IMR-90 (cell line): ENCODE results near the gene S100A12. TPM values are rescaled to one million over a fixed set of nuclear protein-coding genes. Genes with fewer than 3 reads are reported as not detected.

Experiments used
- ATAC-seq: fragments of 200-7000 bp; cut with Tn5 transposase; 2 replicates; pipeline ENCODE4 v1.9.1; 2020; ENCODE audit warnings: low read depth, mild to moderate bottlenecking, moderate library complexity
- BruUV-seq: library from RNA; stranded (reverse); fragments of 400-500 nt; replicated peaks from 2 replicates; lab custom pipeline; 2021; lab: Mats Ljungman, UMichigan
- CTCF ChIA-PET: fragments of 300-600 bp; formaldehyde crosslinking; extraction: SDS; loops from one replicate; lab custom pipeline; 2021; ENCODE audit warnings: antibody characterized with exemption; lab: Yijun Ruan, JAX
- POLR2A ChIA-PET: fragments of 300-600 bp; sonication (Branson Sonifier 250); formaldehyde crosslinking; loops from one replicate; lab custom pipeline; 2022; ENCODE audit warnings: antibody characterized with exemption; ENCODE audit not compliant: unreplicated experiment; lab: Charles Lee
- DNase-seq: peaks from one replicate; pipeline ENCODE4 v3.0.0; 2013
- H2AFZ ChIP-seq: replicated peaks from 2 replicates; pipeline ENCODE3; 2013; ENCODE audit warnings: low read length, mild to moderate bottlenecking; ENCODE audit not compliant: poor library complexity
- H2AK5ac ChIP-seq: 2 replicates; pipeline ENCODE4 v1.6.1; 2013; ENCODE audit warnings: low read depth, low read length, inconsistent platforms
- H2AK9ac ChIP-seq: replicated peaks from 2 replicates; pipeline ENCODE3; 2013; ENCODE audit warnings: mild to moderate bottlenecking, low read depth, low read length, moderate library complexity; ENCODE audit not compliant: poor library complexity
- H2BK120ac ChIP-seq: 2 replicates; pipeline ENCODE4 v1.6.1; 2013; ENCODE audit warnings: low read depth, low read length, inconsistent platforms
- H2BK15ac ChIP-seq: 3 replicates; pipeline ENCODE4 v1.6.1; 2013; ENCODE audit warnings: low read depth, low read length, inconsistent platforms
- H2BK20ac ChIP-seq: 2 replicates; pipeline ENCODE4 v1.6.1; 2013; ENCODE audit warnings: low read depth, mild to moderate bottlenecking, inconsistent platforms, low read length, moderate library complexity
- H2BK5ac ChIP-seq: 2 replicates; pipeline ENCODE4 v1.6.1; 2013; ENCODE audit warnings: mild to moderate bottlenecking, low read depth, low read length, inconsistent platforms; ENCODE audit not compliant: poor library complexity, severe bottlenecking
- H3K14ac ChIP-seq: replicated peaks from 2 replicates; pipeline ENCODE4 v1.6.1; 2013; ENCODE audit warnings: low read depth, low read length, inconsistent platforms
- H3K18ac ChIP-seq: 2 replicates; pipeline ENCODE4 v1.6.1; 2013; ENCODE audit warnings: low read depth, low read length, control low read depth
- H3K23ac ChIP-seq: 2 replicates; pipeline ENCODE4 v1.6.1; 2013; ENCODE audit warnings: low read depth, low read length, inconsistent platforms
- H3K27ac ChIP-seq: 2 replicates; pipeline ENCODE4 v1.5.1; 2013; ENCODE audit warnings: mild to moderate bottlenecking, control low read depth, low read length; ENCODE audit not compliant: insufficient read depth
- H3K27me3 ChIP-seq: 2 replicates; pipeline ENCODE4 v1.6.1; 2013; ENCODE audit warnings: low read length; ENCODE audit not compliant: control insufficient read depth, insufficient read depth
- H3K36me3 ChIP-seq: 2 replicates; pipeline ENCODE4 v1.6.1; 2013; ENCODE audit warnings: low read length, mixed read lengths; ENCODE audit not compliant: control insufficient read depth, insufficient read depth
- H3K4ac ChIP-seq: 2 replicates; pipeline ENCODE4 v1.6.1; 2013; ENCODE audit warnings: low read depth, low read length, inconsistent platforms
- H3K4me1 ChIP-seq: 2 replicates; pipeline ENCODE4 v1.6.1; 2013; ENCODE audit warnings: low read length, mixed read lengths; ENCODE audit not compliant: control insufficient read depth, insufficient read depth
- H3K4me2 ChIP-seq: 2 replicates; pipeline ENCODE4 v1.6.1; 2013; ENCODE audit warnings: low read depth, mild to moderate bottlenecking, control low read depth, low read length, moderate library complexity
- H3K4me3 ChIP-seq: 2 replicates; pipeline ENCODE4 v1.5.1; 2013; ENCODE audit warnings: low read depth, mild to moderate bottlenecking, control low read depth, low read length, moderate library complexity; ENCODE audit not compliant: insufficient read depth
- H3K56ac ChIP-seq: 2 replicates; pipeline ENCODE4 v1.6.1; 2013; ENCODE audit warnings: low read length, inconsistent platforms; ENCODE audit not compliant: insufficient read depth; ENCODE audit errors: extremely low read depth
- H3K79me1 ChIP-seq, 2 experiments: 2 replicates each; pipeline ENCODE4 v1.6.1; 2013; ENCODE audit warnings: low read length in 2 of 2, inconsistent platforms in 1 of 2, low read depth in 1 of 2
- H3K9ac ChIP-seq: 2 replicates; pipeline ENCODE4 v1.6.1; 2013; ENCODE audit warnings: low read depth, low read length, control low read depth
- H3K9me1 ChIP-seq: 2 replicates; pipeline ENCODE4 v1.6.1; 2013; ENCODE audit warnings: low read length, inconsistent platforms; ENCODE audit not compliant: insufficient read depth
- H3K9me3 ChIP-seq: 2 replicates; pipeline ENCODE4 v1.6.1; 2013; ENCODE audit warnings: low read length; ENCODE audit not compliant: control insufficient read depth, insufficient read depth
- H4K20me1 ChIP-seq: 2 replicates; pipeline ENCODE4 v1.6.1; 2013; ENCODE audit warnings: low read length, inconsistent platforms; ENCODE audit not compliant: insufficient read depth
- H4K5ac ChIP-seq: 2 replicates; pipeline ENCODE4 v1.6.1; 2013; ENCODE audit warnings: mild to moderate bottlenecking, low read depth, low read length, control low read depth
- H4K8ac ChIP-seq, 2 experiments: 2 replicates each; pipeline ENCODE4 v1.6.1; 2013; ENCODE audit warnings: low read depth in 2 of 2, low read length in 2 of 2, control low read depth in 1 of 2, inconsistent platforms in 1 of 2
- H4K91ac ChIP-seq: 2 replicates; pipeline ENCODE4 v1.6.1; 2013; ENCODE audit warnings: low read depth, low read length, inconsistent platforms; ENCODE audit not compliant: insufficient read depth
- BHLHE40 ChIP-seq: fragments of 150-350 bp; IDR thresholded peaks from 2 replicates; pipeline ENCODE4 v1.6.1; 2016; ENCODE audit warnings: mild to moderate bottlenecking, low read depth, low read length
- CTCF ChIP-seq: conservative IDR thresholded peaks from 2 replicates; pipeline ENCODE4 v1.5.1; 2012; ENCODE audit warnings: mild to moderate bottlenecking, low read depth, low read length, improper control_type of control experiment
- MAFK ChIP-seq: IDR thresholded peaks from 2 replicates; pipeline ENCODE4 v1.6.1; 2012; ENCODE audit warnings: low read depth, low read length, improper control_type of control experiment
- NFE2L2 ChIP-seq: fragments of 150-350 bp; IDR thresholded peaks from 2 replicates; pipeline ENCODE4 v1.6.1; 2016; ENCODE audit warnings: low read depth, mild to moderate bottlenecking, low read length
- RFX5 ChIP-seq: IDR thresholded peaks from 2 replicates; pipeline ENCODE4 v1.8.0; 2012; ENCODE audit warnings: low read depth, mild to moderate bottlenecking, low read length, moderate library complexity
- SMC3 ChIP-seq: fragments of 150-350 bp; IDR thresholded peaks from 2 replicates; pipeline ENCODE4 v1.6.1; 2016; ENCODE audit warnings: low read depth, mild to moderate bottlenecking, antibody characterized with exemption, low read length, moderate library complexity
- USF2 ChIP-seq: fragments of 150-350 bp; IDR thresholded peaks from 2 replicates; pipeline ENCODE4 v1.6.1; 2017; ENCODE audit warnings: mild to moderate bottlenecking, antibody characterized with exemption, low read length, low read depth
- WGBS, 2 experiments: methylation state at CpG; one replicate each; pipeline versions ENCODE4 v1.1.5 to v1.1.7; 2013; ENCODE audit warnings: missing lambda C conversion rate in 2 of 2; ENCODE audit not compliant: insufficient read length in 1 of 2; ENCODE audit errors: extremely low coverage in 2 of 2; 5-methylcytosine and 5-hydroxymethylcytosine counted together
- dilution Hi-C: fragments of 300-500 bp; cut with HindIII; formaldehyde crosslinking; loops from one replicate; pipeline ENCODE4 v1.14.3; 2018; ENCODE audit warnings: low sequenced_read_pairs; ENCODE audit not compliant: unreplicated experiment
- in situ Hi-C: fragments of 300-500 bp; cut with MboI; formaldehyde crosslinking; loops from 3 replicates; pipeline ENCODE4 v1.14.3; 2019; ENCODE audit warnings: low sequenced_read_pairs, inconsistent platforms, mixed read lengths
- intact Hi-C: fragments of 100-400 bp; cut with micrococcal nuclease; formaldehyde crosslinking; loops from 2 replicates; pipeline ENCODE4 v1.10.0; 2022
- polyA plus RNA-seq, 3 experiments: library from polyadenylated mRNA; depleted of rRNA; stranded (reverse); fragments of >200 nt; gene quantifications; 2 replicates each; pipeline ENCODE4 v1.2.3, GENCODE V29; 2012; ENCODE audit warnings: low replicate concordance in 1 of 3
- total RNA-seq: library from RNA; depleted of rRNA; stranded (reverse); fragments of >200 nt; gene quantifications from 2 replicates; pipeline ENCODE4 v1.2.3, GENCODE V29; 2012

S100A12 gene
- total and polyA plus RNA-seq, 2 of the 4 experiments (the other 2 are of a cell fraction) = not detected

- H3K27me3 ChIP-seq = peaks cover 2% of the 10 kb centered on the region; the same call in 1 of the 2 replicates
- no peaks in the 10 kb centered on the region for H3K36me3 ChIP-seq
- intact Hi-C loops (no loop called here), in situ Hi-C loops (no loop called here), dilution Hi-C loops (no loop called here)
- H3K9ac ChIP-seq = no peak overlapping the region
- no peak overlapping the region for H2BK5ac ChIP-seq
- POLR2A ChIA-PET = no interaction called here
- no peak overlapping the region for H2AK5ac ChIP-seq
- no CpG with 5 or more reads among the region's 2 CpGs for WGBS, 2 experiments
- H3K79me1 ChIP-seq = no peaks in the 10 kb centered on the region
- no peak overlapping the region for H4K91ac ChIP-seq
- BruUV-seq = no TSS peak
- H3K14ac ChIP-seq = no peak overlapping the region
- H3K27ac ChIP-seq = no peak overlapping the region
- TF ChIP-seq RFX5 (no peak), USF2 (no peak), NFE2L2 (no peak), BHLHE40 (no peak), MAFK (no peak), CTCF (no peak), SMC3 (no peak)
- H3K4me1 ChIP-seq = no peaks in the 10 kb centered on the region
- no peak overlapping the region for H3K23ac ChIP-seq
- H3K9me3 ChIP-seq = no peaks in the 10 kb centered on the region
- H2BK120ac ChIP-seq = no peak overlapping the region
- H4K20me1 ChIP-seq = no peaks in the 10 kb centered on the region
- H3K4ac ChIP-seq = no peak overlapping the region
- H4K5ac ChIP-seq = no peak overlapping the region
- no peak overlapping the region for H2BK15ac ChIP-seq
- no peaks in the 10 kb centered on the region for H3K9me1 ChIP-seq
- DNase-seq = no peak
- H2AK9ac ChIP-seq = no peak overlapping the region
- CTCF ChIA-PET = no interaction called here
- no peak overlapping the region for H3K56ac ChIP-seq
- no peak for ATAC-seq
- no peak overlapping the region for H4K8ac ChIP-seq
- no peak overlapping the region for H2BK20ac ChIP-seq
- H2AFZ ChIP-seq = no peak overlapping the region
- no peak overlapping the region for H3K4me2 ChIP-seq
- H3K18ac ChIP-seq = no peak overlapping the region
- no peak overlapping the region for H3K4me3 ChIP-seq
Measured at GRCh38 chr1:153374071-153374470, 1.4 kb downstream of the S100A12 start.
